ENCODE measurements around the gene TMEM163.

- TF ChIP-seq, protein P1, sequence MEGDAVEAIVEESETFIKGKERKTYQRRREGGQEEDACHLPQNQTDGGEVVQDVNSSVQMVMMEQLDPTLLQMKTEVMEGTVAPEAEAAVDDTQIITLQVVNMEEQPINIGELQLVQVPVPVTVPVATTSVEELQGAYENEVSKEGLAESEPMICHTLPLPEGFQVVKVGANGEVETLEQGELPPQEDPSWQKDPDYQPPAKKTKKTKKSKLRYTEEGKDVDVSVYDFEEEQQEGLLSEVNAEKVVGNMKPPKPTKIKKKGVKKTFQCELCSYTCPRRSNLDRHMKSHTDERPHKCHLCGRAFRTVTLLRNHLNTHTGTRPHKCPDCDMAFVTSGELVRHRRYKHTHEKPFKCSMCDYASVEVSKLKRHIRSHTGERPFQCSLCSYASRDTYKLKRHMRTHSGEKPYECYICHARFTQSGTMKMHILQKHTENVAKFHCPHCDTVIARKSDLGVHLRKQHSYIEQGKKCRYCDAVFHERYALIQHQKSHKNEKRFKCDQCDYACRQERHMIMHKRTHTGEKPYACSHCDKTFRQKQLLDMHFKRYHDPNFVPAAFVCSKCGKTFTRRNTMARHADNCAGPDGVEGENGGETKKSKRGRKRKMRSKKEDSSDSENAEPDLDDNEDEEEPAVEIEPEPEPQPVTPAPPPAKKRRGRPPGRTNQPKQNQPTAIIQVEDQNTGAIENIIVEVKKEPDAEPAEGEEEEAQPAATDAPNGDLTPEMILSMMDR (IDR thresholded peaks at IDR 0.05; ENCODE audit: poor library complexity, severe bottlenecking): no peak
- TF ChIP-seq POLR2AphosphoS5 (IDR thresholded peaks at IDR 0.05) (no peak), REST (IDR thresholded peaks at IDR 0.05; ENCODE audit: borderline replicate concordance) (no peak), TAF1 (IDR thresholded peaks at IDR 0.05; ENCODE audit: low read depth) (no peak), EP300 (conservative IDR thresholded peaks at IDR 0.05; ENCODE audit: poor library complexity, severe bottlenecking) (no peak), EZH2 (IDR thresholded peaks at IDR 0.05; ENCODE audit: borderline replicate concordance, insufficient read depth, low read length, poor library complexity, severe bottlenecking) (no peak), MXI1 (conservative IDR thresholded peaks at IDR 0.05; ENCODE audit: poor library complexity, severe bottlenecking) (no peak), SMC3 (conservative IDR thresholded peaks at IDR 0.05; ENCODE audit: poor library complexity) (no peak), RAD21 (conservative IDR thresholded peaks at IDR 0.05) (no peak)
Measured at GRCh38 chr2:134555411-134555810, 163.4 kb downstream of the TMEM163 start.
